HG03196 (cell line): ENCODE measurements around the gene VPS37B.

Experiments
- ATAC-seq: cut with Tn5 transposase; IDR thresholded peaks from one replicate; pipeline ENCODE4 v1.9.1; 2021; ENCODE audit not compliant: unreplicated experiment

Gene VPS37B

GRCh38 chr12:122855071-122855829 lies 40.7 kb downstream of the VPS37B start:
- ATAC-seq = no peak

GRCh38 chr12:122854554-122854953 lies 41.4 kb downstream of the VPS37B start:
- no peak for ATAC-seq

- ATAC-seq = no peak
Observed at GRCh38 chr12:122853582-122854245, 42.2 kb downstream of the VPS37B start.

- no peak for ATAC-seq
Observed at GRCh38 chr12:122852336-122853275, 43.3 kb downstream of the VPS37B start.

GRCh38 chr12:122851820-122852219 lies 44.1 kb downstream of the VPS37B start:
- no peak for ATAC-seq

GRCh38 chr12:122850695-122851350 lies 45.1 kb downstream of the VPS37B start:
- ATAC-seq = no peak

- no peak for ATAC-seq
Observed at GRCh38 chr12:122850048-122850445, 45.9 kb downstream of the VPS37B start.

GRCh38 chr12:122849352-122850047 lies 46.4 kb downstream of the VPS37B start:
- no peak for ATAC-seq

GRCh38 chr12:122848471-122849351 lies 47.2 kb downstream of the VPS37B start:
- ATAC-seq = no peak

GRCh38 chr12:122847921-122848421 lies 48.0 kb downstream of the VPS37B start:
- ATAC-seq = no peak

GRCh38 chr12:122847516-122847836 lies 48.4 kb downstream of the VPS37B start:
- no peak for ATAC-seq

GRCh38 chr12:122846622-122847515 lies 49.1 kb downstream of the VPS37B start:
- ATAC-seq = no peak

- no peak for ATAC-seq
Observed at GRCh38 chr12:122845865-122846621, 49.9 kb downstream of the VPS37B start.

- no peak for ATAC-seq
Observed at GRCh38 chr12:122845041-122845864, 50.7 kb downstream of the VPS37B start.

- ATAC-seq = no peak
Observed at GRCh38 chr12:122844366-122844971, 51.5 kb downstream of the VPS37B start.

GRCh38 chr12:122843455-122843854 lies 52.5 kb downstream of the VPS37B start:
- no peak for ATAC-seq
